ENCODE measurements around the gene HSPA4L. TPM values are rescaled to one million over a fixed set of nuclear protein-coding genes. Genes with fewer than 3 reads are reported as not detected.

Gene HSPA4L
- total RNA-seq, 2 experiments from 2014 or later = 4.1 to 4.6 TPM

DNA sequence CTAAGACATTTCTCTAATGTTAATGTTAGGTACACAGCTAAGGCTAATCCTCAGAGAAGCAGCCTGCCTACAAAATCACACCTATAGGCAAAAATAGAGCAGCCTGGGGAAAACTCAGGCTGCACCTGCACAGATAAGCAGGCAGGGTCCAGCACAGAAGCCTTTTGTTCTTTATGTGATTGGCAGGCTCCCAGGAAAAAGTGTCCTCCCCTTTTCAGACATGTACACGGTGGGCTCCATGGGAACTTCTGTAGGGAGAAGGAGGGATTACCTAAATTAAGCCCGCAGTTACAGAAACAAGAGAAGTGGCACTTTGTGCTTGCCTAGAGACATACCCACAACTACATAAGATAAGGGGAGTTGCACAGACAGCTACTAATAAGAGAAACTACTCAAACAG lies 4.0 kb upstream of the HSPA4L start:
- Mint-ChIP-seq H3K4me3 (no peak overlapping the region), H3K4me1 (ENCODE audit: low read depth) (peaks cover 20% of the 10 kb centered on the region), H3K9me3 (no peaks in the 10 kb centered on the region), H3K27ac (no peak overlapping the region), H3K36me3 (ENCODE audit: low read depth) (peaks cover 1% of the 10 kb centered on the region), H3K27me3 (peaks cover 53% of the 10 kb centered on the region)
- CTCF ChIA-PET = no interaction called here
- POLR2A ChIA-PET = no interaction called here
- no peak for DNase-seq
- TF ChIP-seq, protein P1, sequence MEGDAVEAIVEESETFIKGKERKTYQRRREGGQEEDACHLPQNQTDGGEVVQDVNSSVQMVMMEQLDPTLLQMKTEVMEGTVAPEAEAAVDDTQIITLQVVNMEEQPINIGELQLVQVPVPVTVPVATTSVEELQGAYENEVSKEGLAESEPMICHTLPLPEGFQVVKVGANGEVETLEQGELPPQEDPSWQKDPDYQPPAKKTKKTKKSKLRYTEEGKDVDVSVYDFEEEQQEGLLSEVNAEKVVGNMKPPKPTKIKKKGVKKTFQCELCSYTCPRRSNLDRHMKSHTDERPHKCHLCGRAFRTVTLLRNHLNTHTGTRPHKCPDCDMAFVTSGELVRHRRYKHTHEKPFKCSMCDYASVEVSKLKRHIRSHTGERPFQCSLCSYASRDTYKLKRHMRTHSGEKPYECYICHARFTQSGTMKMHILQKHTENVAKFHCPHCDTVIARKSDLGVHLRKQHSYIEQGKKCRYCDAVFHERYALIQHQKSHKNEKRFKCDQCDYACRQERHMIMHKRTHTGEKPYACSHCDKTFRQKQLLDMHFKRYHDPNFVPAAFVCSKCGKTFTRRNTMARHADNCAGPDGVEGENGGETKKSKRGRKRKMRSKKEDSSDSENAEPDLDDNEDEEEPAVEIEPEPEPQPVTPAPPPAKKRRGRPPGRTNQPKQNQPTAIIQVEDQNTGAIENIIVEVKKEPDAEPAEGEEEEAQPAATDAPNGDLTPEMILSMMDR (IDR thresholded peaks at IDR 0.05) = no peak
- intact Hi-C loops (cut with micrococcal nuclease) = no loop called here
- no peak for ATAC-seq

DNA sequence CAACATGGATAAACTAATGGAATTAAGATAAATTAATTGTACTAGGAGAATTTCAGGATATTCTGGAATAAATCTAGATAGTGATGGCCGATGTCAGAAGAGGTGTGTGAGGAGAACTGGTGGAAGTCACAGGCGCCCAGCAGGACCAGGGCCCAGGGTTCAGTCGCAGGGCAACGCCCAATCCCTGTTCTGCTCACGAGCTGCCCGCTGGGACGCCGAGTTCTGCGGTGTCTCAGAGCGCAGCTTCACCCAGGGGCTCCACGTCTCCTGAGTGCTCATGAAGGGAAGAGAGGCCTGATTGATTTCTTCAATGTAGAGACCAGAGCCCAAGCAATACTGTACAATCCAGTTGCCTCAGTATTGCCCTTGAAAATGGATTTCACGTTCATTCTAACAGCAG lies 1.5 kb upstream of the HSPA4L start:
- Mint-ChIP-seq H3K9me3 (no peaks in the 10 kb centered on the region), H3K27ac (no peak overlapping the region), H3K36me3 (ENCODE audit: low read depth) (peaks cover 1% of the 10 kb centered on the region), H3K27me3 (peaks cover 65% of the 10 kb centered on the region), H3K4me1 (ENCODE audit: low read depth) (peaks cover 28% of the 10 kb centered on the region), H3K4me3 (no peak overlapping the region)
- intact Hi-C loops (cut with micrococcal nuclease) = loop anchor here (5.0 kb wide), 1 partner anchor 102 kb away; the partner anchor contains the start of gene PLK4
- no peak for ATAC-seq
- POLR2A ChIA-PET = no interaction called here
- no peak for DNase-seq
- TF ChIP-seq, protein P1 (IDR thresholded peaks at IDR 0.05) = no peak
- CTCF ChIA-PET = no interaction called here

DNA sequence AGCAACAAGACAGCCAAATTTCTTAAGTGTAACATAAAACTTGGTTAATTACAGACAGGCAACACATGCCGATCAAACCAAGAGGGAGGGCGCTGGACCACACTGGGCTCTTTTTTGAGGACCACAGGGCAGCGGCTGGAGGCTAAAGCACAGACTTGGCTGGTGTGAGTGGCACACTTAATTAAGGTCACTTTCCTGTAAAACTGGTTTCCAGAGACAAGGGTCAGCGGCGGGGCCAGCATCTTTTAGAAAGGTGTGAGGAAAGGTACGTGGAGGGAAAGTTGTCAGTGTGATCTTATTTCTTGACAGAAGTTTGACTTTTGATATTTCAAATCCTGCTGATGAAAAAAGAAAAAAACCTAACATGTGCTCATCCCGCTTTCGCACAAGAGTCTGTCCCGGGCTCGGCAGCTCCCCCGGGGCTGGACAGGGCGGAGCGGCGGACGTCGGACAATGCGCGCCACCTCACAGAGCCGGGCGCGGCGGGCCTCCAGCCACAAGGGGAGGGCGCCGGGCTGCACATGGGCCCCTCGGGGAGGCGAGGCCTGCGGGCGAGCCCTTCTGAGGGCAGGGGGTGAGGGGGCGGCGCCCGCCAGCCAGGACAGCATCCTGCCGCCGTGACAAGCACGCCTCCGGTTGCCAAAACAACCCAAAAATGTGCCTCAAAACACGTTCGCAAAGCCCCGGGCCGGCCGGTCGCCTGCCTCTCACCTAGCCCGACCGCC lies 660 bp upstream of the HSPA4L start:
- H3K27ac Mint-ChIP-seq = peak overlapping the region; percentile 34
- peak overlapping the region; percentile 76 for H3K4me3 Mint-ChIP-seq
- peak; percentile 31 for ATAC-seq
- peak; percentile 66 for DNase-seq
- H3K4me1 Mint-ChIP-seq (ENCODE audit: low read depth) = peaks cover 24% of the 10 kb centered on the region
- intact Hi-C loops (cut with micrococcal nuclease) = loop anchor here (5.0 kb wide), 1 partner anchor 101 kb away; the partner anchor contains the start of gene PLK4
- ChIA-PET POLR2A (no interaction called here), CTCF (no interaction called here)
- H3K27me3 Mint-ChIP-seq = peaks cover 63% of the 10 kb centered on the region
- TF ChIP-seq, protein P1 (IDR thresholded peaks at IDR 0.05) = no peak
- peaks cover 1% of the 10 kb centered on the region for H3K36me3 Mint-ChIP-seq (ENCODE audit: low read depth)
- no peaks in the 10 kb centered on the region for H3K9me3 Mint-ChIP-seq

DNA sequence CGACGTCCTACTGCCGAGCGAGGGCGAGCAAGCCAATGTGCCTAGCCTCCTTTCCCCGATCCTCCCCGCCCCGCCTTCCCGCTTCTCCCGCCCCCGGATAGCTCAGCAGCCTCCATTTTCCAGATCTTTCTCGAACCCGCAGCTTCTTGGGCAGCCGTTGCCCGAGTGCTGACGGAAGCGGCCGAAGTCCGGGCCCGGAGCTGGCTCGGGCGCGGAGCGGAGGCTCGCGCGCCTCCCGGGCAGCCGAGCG lies 172 bp upstream of the HSPA4L start:
- Mint-ChIP-seq H3K9me3 (no peaks in the 10 kb centered on the region), H3K27ac (peak overlapping the region; percentile 34), H3K36me3 (ENCODE audit: low read depth) (peaks cover 1% of the 10 kb centered on the region), H3K4me3 (peak overlapping the region; percentile 76), H3K27me3 (peaks cover 63% of the 10 kb centered on the region), H3K4me1 (ENCODE audit: low read depth) (peaks cover 22% of the 10 kb centered on the region)
- peak; percentile 67 for DNase-seq
- peak; percentile 72 for ATAC-seq
- intact Hi-C loops (cut with micrococcal nuclease) = loop anchor here (5.0 kb wide), 1 partner anchor 100 kb away; the partner anchor contains the start of gene PLK4
- ChIA-PET CTCF (interaction anchor here (0.9 kb wide), 1 partner anchor 49 kb away, joined by 3 read pairs; no protein-coding TSS in a partner anchor), POLR2A (interaction anchor here (1.9 kb wide), 1 partner anchor 279 kb away, joined by 7 read pairs; the partner anchor contains the start of gene LARP1B)
- TF ChIP-seq, protein P1 (IDR thresholded peaks at IDR 0.05) = no peak

DNA sequence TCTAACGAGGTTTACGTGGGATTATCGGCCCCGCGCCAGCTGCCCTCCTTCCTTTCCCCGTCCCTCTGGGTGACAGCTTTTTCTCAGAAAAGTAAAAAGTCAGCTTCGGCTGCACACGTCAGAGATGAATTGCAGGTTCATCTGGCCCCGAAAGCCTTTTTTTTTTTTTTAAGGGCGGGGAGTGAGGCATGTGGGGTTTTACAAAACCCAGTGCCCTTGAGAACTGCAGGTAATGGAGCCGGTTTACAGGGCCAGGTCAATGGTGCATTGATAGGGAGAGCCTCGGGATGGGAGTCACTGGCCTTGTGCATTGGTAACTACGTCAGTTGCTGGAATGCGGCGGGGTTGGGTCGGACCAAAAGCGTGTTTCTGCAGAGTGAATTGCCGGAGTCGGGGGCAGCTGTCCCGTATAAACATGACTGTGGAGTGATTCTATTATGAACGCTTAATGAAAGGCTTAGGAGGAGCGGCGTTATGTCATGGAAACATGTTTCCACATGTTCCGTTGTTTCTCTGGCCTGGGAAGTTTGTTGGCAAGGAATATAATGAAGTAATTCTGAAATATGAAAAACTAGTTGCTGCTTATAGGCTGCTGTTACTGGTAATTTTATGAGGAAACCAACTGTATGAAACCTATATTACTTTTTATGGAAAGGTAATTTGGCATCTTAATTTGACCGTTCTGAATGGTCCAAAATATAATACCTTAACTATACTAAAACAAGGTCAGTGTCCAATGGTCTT lies 1.1 kb downstream of the HSPA4L start:
- CTCF ChIA-PET = interaction anchor here (0.7 to 0.9 kb wide), 2 partner anchors 51 to 268 kb away, joined by 3 read pairs; no protein-coding TSS in a partner anchor
- TF ChIP-seq, protein P1 (IDR thresholded peaks at IDR 0.05) = no peak
- Mint-ChIP-seq H3K36me3 (ENCODE audit: low read depth) (peaks cover 1% of the 10 kb centered on the region), H3K4me3 (peak overlapping the region; percentile 76), H3K9me3 (no peaks in the 10 kb centered on the region), H3K27ac (peak overlapping the region; percentile 88), H3K4me1 (ENCODE audit: low read depth) (peaks cover 22% of the 10 kb centered on the region), H3K27me3 (peaks cover 55% of the 10 kb centered on the region)
- ATAC-seq (peak; percentile 78), DNase-seq (peak; percentile 90)
- POLR2A ChIA-PET = interaction anchor here (0.6 to 1.9 kb wide), 2 partner anchors 277 to 303 kb away, joined by 4 to 7 read pairs; partner anchors contain the start of gene LARP1B
- intact Hi-C loops (cut with micrococcal nuclease) = loop anchor here (5.0 kb wide), 1 partner anchor 99 kb away; the partner anchor contains the start of gene PLK4
